GM18870 (cell line): ENCODE results near the gene TMEM125.

Experiments used
- ATAC-seq: cut with Tn5 transposase; IDR thresholded peaks from one replicate; pipeline ENCODE4 v1.9.1; 2021; ENCODE audit warnings: moderate library complexity; ENCODE audit not compliant: unreplicated experiment

Gene TMEM125

DNA sequence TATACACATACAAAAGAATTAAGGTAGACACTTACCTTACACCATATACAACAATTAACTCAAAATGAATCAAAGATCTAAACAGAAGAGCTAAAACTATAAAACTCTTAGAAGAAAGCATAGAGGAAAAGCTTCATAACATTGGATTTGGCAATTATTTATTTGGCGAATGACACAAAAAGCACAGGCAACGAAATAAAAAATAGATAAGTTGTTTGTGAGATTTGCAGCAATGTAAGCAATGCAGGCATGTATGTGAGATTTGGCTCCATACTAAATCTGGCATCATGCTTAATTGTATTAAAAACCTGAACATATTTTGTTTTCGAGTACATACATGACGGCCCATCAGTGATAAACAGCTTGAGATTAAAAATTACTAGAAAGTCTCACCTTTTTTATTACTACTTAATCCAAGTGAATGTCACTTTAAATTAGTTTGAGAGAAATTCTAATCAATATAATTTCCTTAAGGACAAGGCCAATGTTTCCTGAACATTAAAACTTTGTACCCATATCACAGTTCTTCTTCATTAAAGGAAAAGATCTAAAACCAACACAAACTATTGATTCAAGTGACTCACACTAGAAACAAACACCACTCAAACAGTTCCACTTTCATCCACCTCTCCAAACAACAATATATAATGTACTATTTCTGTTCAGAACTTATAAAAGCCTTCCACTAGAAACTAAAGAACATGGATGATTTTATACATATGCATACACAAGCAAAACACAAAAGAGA lies 23.1 kb upstream of the TMEM125 start:
- ATAC-seq: no peak

DNA sequence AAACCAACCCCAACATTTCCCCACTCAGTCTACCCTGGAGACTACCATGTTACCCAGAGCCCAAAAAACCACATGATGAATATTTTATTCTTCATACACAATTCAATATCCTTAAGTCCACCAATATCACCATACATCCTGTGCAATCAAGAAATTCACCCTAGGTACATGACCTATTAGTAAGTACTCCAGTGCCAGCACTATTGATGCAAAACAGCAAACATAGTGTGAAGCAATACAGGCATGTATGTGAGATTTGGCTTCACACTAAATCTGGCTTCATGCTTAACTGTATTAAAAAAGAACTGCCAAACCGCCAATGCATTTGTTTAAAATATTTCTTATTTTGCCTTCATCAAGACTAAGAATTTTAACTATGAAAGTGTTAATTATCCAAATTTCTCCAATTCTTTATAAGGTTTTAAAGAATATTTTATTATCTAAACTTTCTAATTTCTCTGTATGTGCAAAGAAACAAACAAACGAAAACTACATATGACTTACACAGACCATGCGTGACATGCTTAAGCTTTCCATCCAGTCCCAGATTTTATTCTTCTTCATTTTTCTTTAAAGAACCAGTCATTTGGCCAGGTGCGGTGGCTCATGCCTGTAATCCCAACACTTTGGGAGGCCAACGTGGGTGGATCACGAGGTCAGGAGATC lies 22.4 kb upstream of the TMEM125 start:
- ATAC-seq: no peak

- no peak for ATAC-seq
These were observed 19.4 kb upstream of the TMEM125 start for GRCh38 chr1:43250351-43250761.

DNA sequence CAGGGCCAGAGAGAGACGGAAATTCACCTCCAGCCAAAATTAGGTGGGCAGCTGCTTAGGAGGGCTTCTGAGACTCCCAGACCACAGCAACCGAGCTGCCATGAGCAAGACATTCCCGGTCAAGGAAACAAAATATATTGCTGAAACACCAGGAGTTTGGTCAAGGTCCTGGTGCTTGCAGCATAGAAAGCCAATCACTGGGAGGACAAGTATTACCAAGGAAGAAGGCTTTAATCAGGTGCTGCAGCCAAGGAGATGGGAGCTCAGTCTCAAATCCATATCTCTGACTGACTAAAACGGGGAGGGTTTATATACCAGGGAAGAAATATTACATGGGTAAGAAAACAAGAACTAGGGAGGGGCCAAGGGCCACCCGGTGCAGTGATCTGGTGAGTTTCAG lies 18.8 kb upstream of the TMEM125 start:
- ATAC-seq: no peak

DNA sequence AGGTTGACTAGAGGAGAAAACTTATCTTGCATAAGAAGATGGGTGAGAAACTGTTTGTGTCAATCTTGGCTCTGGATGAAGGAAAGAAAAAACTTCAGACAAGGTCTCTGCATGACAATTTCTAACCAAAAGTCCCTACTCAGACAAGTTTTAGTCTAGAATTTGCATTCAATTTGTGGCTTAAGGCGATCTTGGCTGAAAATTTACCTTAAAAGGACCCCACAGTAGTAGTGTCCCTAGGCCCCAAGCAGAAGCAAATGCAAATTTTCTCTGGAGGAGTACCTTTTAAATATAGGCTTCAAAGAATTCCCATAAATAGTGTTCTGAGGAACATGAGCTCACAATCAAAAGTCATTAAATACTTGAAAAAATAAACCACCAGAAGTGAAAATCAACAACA lies 17.6 kb upstream of the TMEM125 start:
- ATAC-seq: no peak

GRCh38 chr1:43253173-43253572 lies 16.6 kb upstream of the TMEM125 start:
- no peak for ATAC-seq

- no peak for ATAC-seq
These were observed 15.9 kb upstream of the TMEM125 start for GRCh38 chr1:43253876-43254275.

DNA sequence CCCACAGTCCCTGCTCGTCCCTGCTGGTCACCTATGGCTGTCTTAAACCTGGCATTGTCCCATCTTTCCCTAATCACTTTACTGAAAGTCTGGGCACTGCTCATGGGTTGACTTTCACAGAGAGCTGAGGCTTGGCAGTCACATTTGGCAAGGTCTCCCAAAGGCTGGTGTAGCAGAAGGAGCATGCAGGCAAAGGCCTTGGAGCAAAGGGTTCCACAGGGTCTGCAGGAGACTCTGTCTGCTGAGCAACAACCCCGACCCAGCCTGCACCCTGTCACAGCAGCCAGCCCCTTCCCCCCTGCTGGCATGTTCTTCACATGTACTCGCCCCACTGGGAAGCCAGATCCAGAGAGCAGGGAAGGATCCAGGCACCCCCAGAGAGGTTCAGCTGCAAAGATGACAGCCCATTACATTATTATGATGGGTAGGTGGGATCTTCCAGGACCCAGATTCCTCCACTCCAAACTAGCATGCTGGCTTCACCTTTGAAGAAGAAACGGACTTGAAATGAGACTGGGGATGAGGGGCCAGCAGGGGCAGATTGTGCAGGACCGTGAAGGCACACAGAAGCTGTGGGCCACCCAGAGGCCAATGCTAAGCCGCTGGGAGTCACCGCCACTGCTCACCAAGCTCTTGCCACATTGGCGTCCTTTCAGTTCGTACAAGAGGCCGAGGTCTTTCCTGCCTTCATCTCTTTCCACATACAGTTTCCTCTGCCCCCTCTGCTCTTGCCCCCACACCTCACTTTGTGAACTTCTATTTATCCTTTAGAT lies 14.2 kb upstream of the TMEM125 start:
- no peak for ATAC-seq

DNA sequence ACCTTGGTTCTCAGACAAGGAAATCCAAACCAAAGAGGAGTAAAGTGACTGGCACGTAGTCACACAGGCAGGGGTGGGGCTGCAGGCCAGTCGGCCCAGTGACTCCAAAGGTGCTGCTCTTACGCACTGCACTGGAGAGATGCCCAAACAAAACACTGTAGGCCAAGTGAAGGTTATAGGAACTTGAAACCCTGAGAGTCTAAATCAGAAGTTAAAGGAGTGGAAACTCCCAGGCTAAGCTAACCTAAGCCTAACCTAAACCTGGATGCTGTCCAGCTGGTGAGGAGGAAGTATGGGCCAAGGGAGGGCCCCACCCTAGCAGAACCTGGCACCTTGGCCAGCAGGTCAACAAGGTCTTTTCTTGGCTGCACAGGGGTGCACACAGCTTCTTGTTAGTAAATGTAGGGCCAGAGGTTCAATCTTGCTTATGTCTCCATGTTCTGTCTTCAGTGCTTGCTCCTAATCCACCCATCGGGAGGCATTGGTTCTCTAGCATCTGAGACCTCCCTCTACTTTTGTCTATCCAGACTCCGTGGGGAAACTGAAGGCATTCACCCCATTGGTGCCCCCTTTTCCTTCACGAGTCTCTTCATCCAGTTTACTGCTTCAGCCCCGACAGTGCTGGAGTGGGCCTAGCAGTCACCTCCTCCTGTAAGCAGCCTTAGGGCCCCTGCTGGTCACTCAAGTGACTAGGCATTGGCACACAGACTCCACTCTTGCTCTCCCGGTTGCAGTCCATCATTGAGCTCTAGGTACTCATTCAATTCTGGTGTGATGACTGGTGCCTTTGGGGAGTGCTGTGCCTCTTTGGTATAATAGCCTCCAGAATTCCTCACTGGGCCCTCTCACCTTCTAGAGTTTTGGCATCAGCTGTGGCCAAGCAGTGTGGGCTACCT lies 12.9 kb upstream of the TMEM125 start:
- no peak for ATAC-seq

GRCh38 chr1:43258370-43258769 lies 11.4 kb upstream of the TMEM125 start:
- no peak for ATAC-seq

- ATAC-seq: no peak
These were observed 4.4 kb upstream of the TMEM125 start for GRCh38 chr1:43265431-43265830.

- ATAC-seq: no peak
These were observed 2.9 kb upstream of the TMEM125 start for GRCh38 chr1:43266881-43267280.

DNA sequence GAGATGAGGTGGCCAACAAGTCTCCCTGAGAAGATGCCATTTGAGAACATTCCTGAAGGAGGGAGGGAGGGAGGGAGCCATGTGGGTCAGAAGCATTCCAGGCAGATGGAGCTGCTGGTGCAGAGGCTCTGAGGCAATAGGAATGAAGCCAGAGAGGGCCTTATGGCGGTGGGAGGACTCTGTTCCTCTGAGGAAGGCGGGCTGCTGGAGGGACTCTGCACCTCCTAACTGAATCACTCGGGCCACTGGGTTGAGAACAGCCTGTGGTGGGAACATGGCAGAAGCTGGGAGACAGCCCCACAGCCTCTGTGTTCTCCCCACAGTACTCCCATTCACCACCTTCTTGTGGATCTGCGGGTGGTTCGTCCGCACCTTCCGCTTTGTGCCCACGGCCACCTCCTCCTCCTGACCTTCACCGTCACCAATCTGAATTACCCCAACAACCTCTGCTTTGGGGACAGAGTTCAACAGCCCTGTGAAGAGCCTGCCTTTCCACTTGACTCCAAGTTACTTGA lies 2.4 kb upstream of the TMEM125 start:
- ATAC-seq: no peak

- ATAC-seq: no peak
These were observed 1.9 kb upstream of the TMEM125 start for GRCh38 chr1:43267818-43268425.

- ATAC-seq: no peak
These were observed 775 bp downstream of the TMEM125 start for GRCh38 chr1:43270421-43271095.

- no peak for ATAC-seq
These were observed 1.7 kb downstream of the TMEM125 start for GRCh38 chr1:43271186-43272118.

GRCh38 chr1:43272161-43272560 lies 2.4 kb downstream of the TMEM125 start:
- no peak for ATAC-seq
